Ishikawa (cell line): ENCODE measurements around the gene CYSTM1.

Source experiments
- CEBPB ChIP-seq: IDR thresholded peaks from 2 replicates; pipeline ENCODE4 v1.6.1; 2012
- CREB1 ChIP-seq: IDR thresholded peaks from 2 replicates; pipeline ENCODE4 v1.6.1; 2012; ENCODE audit warnings: low read depth
- EGR1 ChIP-seq: IDR thresholded peaks from 2 replicates; pipeline ENCODE4 v1.6.1; 2012
- EP300 ChIP-seq: IDR thresholded peaks from 2 replicates; pipeline ENCODE4 v1.6.1; 2012; ENCODE audit warnings: borderline replicate concordance
- FOXM1 ChIP-seq: IDR thresholded peaks from 2 replicates; pipeline ENCODE4 v1.6.1; 2012; ENCODE audit warnings: low read depth, borderline replicate concordance
- NFIC ChIP-seq: IDR thresholded peaks from 2 replicates; pipeline ENCODE4 v1.6.1; 2012
- RAD21 ChIP-seq: IDR thresholded peaks from 2 replicates; pipeline ENCODE4 v1.6.1; 2012; ENCODE audit warnings: low read depth
- TCF12 ChIP-seq: IDR thresholded peaks from 2 replicates; pipeline ENCODE4 v1.6.1; 2012; ENCODE audit warnings: low read depth
- YY1 ChIP-seq: IDR thresholded peaks from 2 replicates; pipeline ENCODE4 v1.6.1; 2012; ENCODE audit warnings: low read depth
- ZBTB7A ChIP-seq: IDR thresholded peaks from 2 replicates; pipeline ENCODE4 v1.6.1; 2012; ENCODE audit warnings: low read depth
- TF ChIP-seq, protein P1 (sequence below): IDR thresholded peaks from 2 replicates; pipeline ENCODE4 v1.6.1; 2012
- TF ChIP-seq, protein P2 (sequence below): IDR thresholded peaks from 2 replicates; pipeline ENCODE4 v1.6.1; 2012; ENCODE audit warnings: low read depth, mild to moderate bottlenecking
- TF ChIP-seq, protein P3 (sequence below): IDR thresholded peaks from 2 replicates; pipeline ENCODE4 v1.6.1; 2012

Gene CYSTM1

DNA sequence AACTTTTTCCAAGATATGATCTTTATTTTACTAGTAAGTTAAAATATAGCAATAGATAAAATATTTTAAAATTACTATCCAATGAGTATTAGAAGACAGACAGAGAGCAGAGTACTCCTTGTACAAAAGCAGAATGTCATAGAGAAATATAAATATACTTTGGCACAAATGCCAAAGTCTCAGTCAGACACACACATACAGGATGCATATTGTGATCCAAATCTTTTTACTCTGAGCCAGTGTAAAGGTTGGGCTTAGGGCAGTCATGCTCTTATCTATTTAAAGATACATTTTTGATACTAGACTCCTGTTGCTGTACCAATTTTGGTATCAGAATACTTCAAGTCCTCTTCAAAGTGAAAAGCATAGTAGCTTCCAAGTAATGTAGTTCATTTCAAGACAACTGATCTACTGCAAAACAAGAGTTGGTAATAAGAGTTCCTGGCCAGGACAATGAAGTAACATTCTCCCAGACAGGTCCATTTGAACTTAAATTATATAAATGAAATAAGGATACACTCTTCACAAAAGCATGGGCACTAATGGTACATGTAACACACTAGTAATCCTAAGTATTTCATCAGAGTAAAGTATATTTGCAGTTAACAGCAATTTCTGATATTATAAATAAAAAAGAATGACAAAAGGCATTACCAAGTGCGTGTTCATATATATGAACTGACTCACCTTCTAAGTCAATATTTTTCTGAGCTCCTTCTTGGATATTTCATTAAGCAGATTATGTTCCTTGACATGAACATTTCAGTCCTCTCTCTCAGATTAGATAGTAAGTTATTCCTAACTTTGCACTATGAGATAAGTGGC is 117.4 kb downstream of the CYSTM1 start:
- TF ChIP-seq RAD21 = no peak
- no peak for TF ChIP-seq CREB1
- TF ChIP-seq, protein P1, sequence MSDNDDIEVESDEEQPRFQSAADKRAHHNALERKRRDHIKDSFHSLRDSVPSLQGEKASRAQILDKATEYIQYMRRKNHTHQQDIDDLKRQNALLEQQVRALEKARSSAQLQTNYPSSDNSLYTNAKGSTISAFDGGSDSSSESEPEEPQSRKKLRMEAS = no peak
- no peak for TF ChIP-seq YY1
- no peak for TF ChIP-seq ZBTB7A
- no peak for TF ChIP-seq TCF12
- TF ChIP-seq, protein P2, sequence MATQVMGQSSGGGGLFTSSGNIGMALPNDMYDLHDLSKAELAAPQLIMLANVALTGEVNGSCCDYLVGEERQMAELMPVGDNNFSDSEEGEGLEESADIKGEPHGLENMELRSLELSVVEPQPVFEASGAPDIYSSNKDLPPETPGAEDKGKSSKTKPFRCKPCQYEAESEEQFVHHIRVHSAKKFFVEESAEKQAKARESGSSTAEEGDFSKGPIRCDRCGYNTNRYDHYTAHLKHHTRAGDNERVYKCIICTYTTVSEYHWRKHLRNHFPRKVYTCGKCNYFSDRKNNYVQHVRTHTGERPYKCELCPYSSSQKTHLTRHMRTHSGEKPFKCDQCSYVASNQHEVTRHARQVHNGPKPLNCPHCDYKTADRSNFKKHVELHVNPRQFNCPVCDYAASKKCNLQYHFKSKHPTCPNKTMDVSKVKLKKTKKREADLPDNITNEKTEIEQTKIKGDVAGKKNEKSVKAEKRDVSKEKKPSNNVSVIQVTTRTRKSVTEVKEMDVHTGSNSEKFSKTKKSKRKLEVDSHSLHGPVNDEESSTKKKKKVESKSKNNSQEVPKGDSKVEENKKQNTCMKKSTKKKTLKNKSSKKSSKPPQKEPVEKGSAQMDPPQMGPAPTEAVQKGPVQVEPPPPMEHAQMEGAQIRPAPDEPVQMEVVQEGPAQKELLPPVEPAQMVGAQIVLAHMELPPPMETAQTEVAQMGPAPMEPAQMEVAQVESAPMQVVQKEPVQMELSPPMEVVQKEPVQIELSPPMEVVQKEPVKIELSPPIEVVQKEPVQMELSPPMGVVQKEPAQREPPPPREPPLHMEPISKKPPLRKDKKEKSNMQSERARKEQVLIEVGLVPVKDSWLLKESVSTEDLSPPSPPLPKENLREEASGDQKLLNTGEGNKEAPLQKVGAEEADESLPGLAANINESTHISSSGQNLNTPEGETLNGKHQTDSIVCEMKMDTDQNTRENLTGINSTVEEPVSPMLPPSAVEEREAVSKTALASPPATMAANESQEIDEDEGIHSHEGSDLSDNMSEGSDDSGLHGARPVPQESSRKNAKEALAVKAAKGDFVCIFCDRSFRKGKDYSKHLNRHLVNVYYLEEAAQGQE = no peak
- no peak for TF ChIP-seq CEBPB
- TF ChIP-seq NFIC = no peak
- TF ChIP-seq FOXM1 = no peak
- no peak for TF ChIP-seq EP300
- TF ChIP-seq, protein P3, sequence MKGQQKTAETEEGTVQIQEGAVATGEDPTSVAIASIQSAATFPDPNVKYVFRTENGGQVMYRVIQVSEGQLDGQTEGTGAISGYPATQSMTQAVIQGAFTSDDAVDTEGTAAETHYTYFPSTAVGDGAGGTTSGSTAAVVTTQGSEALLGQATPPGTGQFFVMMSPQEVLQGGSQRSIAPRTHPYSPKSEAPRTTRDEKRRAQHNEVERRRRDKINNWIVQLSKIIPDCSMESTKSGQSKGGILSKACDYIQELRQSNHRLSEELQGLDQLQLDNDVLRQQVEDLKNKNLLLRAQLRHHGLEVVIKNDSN = no peak
- no peak for TF ChIP-seq EGR1
